ENCODE data around the gene PTPRA. TPM values are rescaled to one million over a fixed set of nuclear protein-coding genes. Genes with fewer than 3 reads are reported as not detected.

The PTPRA gene
- total and polyA plus RNA-seq, 2 of the 4 experiments (the other 2 are of a cell fraction): 35.0 to 50.0 TPM

GRCh38 chr20:2892376-2892775 lies 19.1 kb downstream of the PTPRA start:
- peaks cover 39 to 76% of the 10 kb centered on the region in 2 experiments for H3K79me1 ChIP-seq (ENCODE audit: low read depth in 1 of 2, low read length in 2 of 2)
- H3K36me3 ChIP-seq (ENCODE audit: control insufficient read depth, insufficient read depth, low read length): peaks cover 2% of the 10 kb centered on the region; the same call in 1 of the 2 replicates
- POLR2A ChIA-PET (ENCODE audit: unreplicated experiment): no interaction called here
- H3K4me1 ChIP-seq (ENCODE audit: control insufficient read depth, insufficient read depth, low read length): no peaks in the 10 kb centered on the region; the same call in 1 of the 2 replicates
- peaks cover 15% of the 10 kb centered on the region for H3K9me1 ChIP-seq (ENCODE audit: insufficient read depth, low read length)
- H3K18ac ChIP-seq (ENCODE audit: low read depth, low read length): no peak overlapping the region
- H3K9me3 ChIP-seq (ENCODE audit: control insufficient read depth, insufficient read depth, low read length): no peaks in the 10 kb centered on the region
- no peak overlapping the region for H4K5ac ChIP-seq (ENCODE audit: low read depth, low read length)
- no peak overlapping the region for H2BK15ac ChIP-seq (ENCODE audit: low read depth, low read length)
- DNase-seq: no peak
- H3K4me3 ChIP-seq (ENCODE audit: insufficient read depth, low read depth, low read length): no peak overlapping the region
- no TSS peak for BruUV-seq (replicated peaks)
- H3K27ac ChIP-seq (ENCODE audit: insufficient read depth, low read length): no peak overlapping the region
- H4K91ac ChIP-seq (ENCODE audit: insufficient read depth, low read depth, low read length): no peak overlapping the region
- H2BK5ac ChIP-seq (ENCODE audit: low read depth, low read length, poor library complexity, severe bottlenecking): no peak overlapping the region
- in situ Hi-C loops (cut with MboI; ENCODE audit: low sequenced_read_pairs): no loop called here
- TF ChIP-seq, protein P1, sequence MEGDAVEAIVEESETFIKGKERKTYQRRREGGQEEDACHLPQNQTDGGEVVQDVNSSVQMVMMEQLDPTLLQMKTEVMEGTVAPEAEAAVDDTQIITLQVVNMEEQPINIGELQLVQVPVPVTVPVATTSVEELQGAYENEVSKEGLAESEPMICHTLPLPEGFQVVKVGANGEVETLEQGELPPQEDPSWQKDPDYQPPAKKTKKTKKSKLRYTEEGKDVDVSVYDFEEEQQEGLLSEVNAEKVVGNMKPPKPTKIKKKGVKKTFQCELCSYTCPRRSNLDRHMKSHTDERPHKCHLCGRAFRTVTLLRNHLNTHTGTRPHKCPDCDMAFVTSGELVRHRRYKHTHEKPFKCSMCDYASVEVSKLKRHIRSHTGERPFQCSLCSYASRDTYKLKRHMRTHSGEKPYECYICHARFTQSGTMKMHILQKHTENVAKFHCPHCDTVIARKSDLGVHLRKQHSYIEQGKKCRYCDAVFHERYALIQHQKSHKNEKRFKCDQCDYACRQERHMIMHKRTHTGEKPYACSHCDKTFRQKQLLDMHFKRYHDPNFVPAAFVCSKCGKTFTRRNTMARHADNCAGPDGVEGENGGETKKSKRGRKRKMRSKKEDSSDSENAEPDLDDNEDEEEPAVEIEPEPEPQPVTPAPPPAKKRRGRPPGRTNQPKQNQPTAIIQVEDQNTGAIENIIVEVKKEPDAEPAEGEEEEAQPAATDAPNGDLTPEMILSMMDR (conservative IDR thresholded peaks at IDR 0.05; ENCODE audit: low read depth, low read length): no peak
- TF ChIP-seq RFX5 (IDR thresholded peaks at IDR 0.05; ENCODE audit: low read depth, low read length): no peak
- TF ChIP-seq CHD1 (IDR thresholded peaks at IDR 0.05; ENCODE audit: low read depth, low read length): no peak
- no CpG with 5 or more reads among the region's 3 CpGs for WGBS, 2 experiments (ENCODE audit: extremely low coverage in 2 of 2, insufficient read length in 1 of 2)
- no peak overlapping the region for H3K56ac ChIP-seq (ENCODE audit: extremely low read depth, insufficient read depth, low read length)
- no peak overlapping the region for H3K23ac ChIP-seq (ENCODE audit: low read depth, low read length)
- H3K9ac ChIP-seq (ENCODE audit: low read depth, low read length): no peak overlapping the region
- H3K14ac ChIP-seq (replicated peaks; ENCODE audit: low read depth, low read length): no peak overlapping the region
- no peak overlapping the region for H2AK9ac ChIP-seq (replicated peaks; ENCODE audit: low read depth, low read length, poor library complexity)
- CTCF ChIA-PET: no interaction called here
- H4K8ac ChIP-seq (ENCODE audit: low read depth in 2 of 2, low read length in 2 of 2): no peak overlapping the region
- no peak for ATAC-seq (ENCODE audit: low read depth)
- H2AFZ ChIP-seq (replicated peaks; ENCODE audit: low read length, poor library complexity): no peak overlapping the region
- H2BK120ac ChIP-seq (ENCODE audit: low read depth, low read length): no peak overlapping the region
- no peaks in the 10 kb centered on the region for H3K27me3 ChIP-seq (ENCODE audit: control insufficient read depth, insufficient read depth, low read length)
- H3K4ac ChIP-seq (ENCODE audit: low read depth, low read length): no peak overlapping the region
- intact Hi-C loops (cut with micrococcal nuclease): no loop called here
- peaks cover 29% of the 10 kb centered on the region for H4K20me1 ChIP-seq (ENCODE audit: insufficient read depth, low read length)
- dilution Hi-C loops (cut with HindIII; ENCODE audit: low sequenced_read_pairs, unreplicated experiment): no loop called here
- no peak overlapping the region for H3K4me2 ChIP-seq (ENCODE audit: low read depth, low read length)
- no peak overlapping the region for H2BK20ac ChIP-seq (ENCODE audit: low read depth, low read length)
- H2AK5ac ChIP-seq (ENCODE audit: low read depth, low read length): no peak overlapping the region

Data from IMR-90 (cell line).